IMR-90 (cell line): ENCODE data around the gene SLAMF7. TPM values are rescaled to one million over a fixed set of nuclear protein-coding genes. Genes with fewer than 3 reads are reported as not detected.

Experiments used
- ATAC-seq: fragments of 200-7000 bp; cut with Tn5 transposase; 2 replicates; pipeline ENCODE4 v1.9.1; 2020; ENCODE audit warnings: low read depth, mild to moderate bottlenecking, moderate library complexity
- BruUV-seq: library from RNA; stranded (reverse); fragments of 400-500 nt; replicated peaks from 2 replicates; lab custom pipeline; 2021; lab: Mats Ljungman, UMichigan
- CTCF ChIA-PET: fragments of 300-600 bp; formaldehyde crosslinking; extraction: SDS; loops from one replicate; lab custom pipeline; 2021; ENCODE audit warnings: antibody characterized with exemption; lab: Yijun Ruan, JAX
- POLR2A ChIA-PET: fragments of 300-600 bp; sonication (Branson Sonifier 250); formaldehyde crosslinking; loops from one replicate; lab custom pipeline; 2022; ENCODE audit warnings: antibody characterized with exemption; ENCODE audit not compliant: unreplicated experiment; lab: Charles Lee
- DNase-seq: peaks from one replicate; pipeline ENCODE4 v3.0.0; 2013
- H2AFZ ChIP-seq: replicated peaks from 2 replicates; pipeline ENCODE3; 2013; ENCODE audit warnings: low read length, mild to moderate bottlenecking; ENCODE audit not compliant: poor library complexity
- H2AK5ac ChIP-seq: 2 replicates; pipeline ENCODE4 v1.6.1; 2013; ENCODE audit warnings: low read depth, low read length, inconsistent platforms
- H2AK9ac ChIP-seq: replicated peaks from 2 replicates; pipeline ENCODE3; 2013; ENCODE audit warnings: mild to moderate bottlenecking, low read depth, low read length, moderate library complexity; ENCODE audit not compliant: poor library complexity
- H2BK120ac ChIP-seq: 2 replicates; pipeline ENCODE4 v1.6.1; 2013; ENCODE audit warnings: low read depth, low read length, inconsistent platforms
- H2BK15ac ChIP-seq: 3 replicates; pipeline ENCODE4 v1.6.1; 2013; ENCODE audit warnings: low read depth, low read length, inconsistent platforms
- H2BK20ac ChIP-seq: 2 replicates; pipeline ENCODE4 v1.6.1; 2013; ENCODE audit warnings: low read depth, mild to moderate bottlenecking, inconsistent platforms, low read length, moderate library complexity
- H2BK5ac ChIP-seq: 2 replicates; pipeline ENCODE4 v1.6.1; 2013; ENCODE audit warnings: mild to moderate bottlenecking, low read depth, low read length, inconsistent platforms; ENCODE audit not compliant: poor library complexity, severe bottlenecking
- H3K14ac ChIP-seq: replicated peaks from 2 replicates; pipeline ENCODE4 v1.6.1; 2013; ENCODE audit warnings: low read depth, low read length, inconsistent platforms
- H3K18ac ChIP-seq: 2 replicates; pipeline ENCODE4 v1.6.1; 2013; ENCODE audit warnings: low read depth, low read length, control low read depth
- H3K23ac ChIP-seq: 2 replicates; pipeline ENCODE4 v1.6.1; 2013; ENCODE audit warnings: low read depth, low read length, inconsistent platforms
- H3K27ac ChIP-seq: 2 replicates; pipeline ENCODE4 v1.5.1; 2013; ENCODE audit warnings: mild to moderate bottlenecking, control low read depth, low read length; ENCODE audit not compliant: insufficient read depth
- H3K27me3 ChIP-seq: 2 replicates; pipeline ENCODE4 v1.6.1; 2013; ENCODE audit warnings: low read length; ENCODE audit not compliant: control insufficient read depth, insufficient read depth
- H3K36me3 ChIP-seq: 2 replicates; pipeline ENCODE4 v1.6.1; 2013; ENCODE audit warnings: low read length, mixed read lengths; ENCODE audit not compliant: control insufficient read depth, insufficient read depth
- H3K4ac ChIP-seq: 2 replicates; pipeline ENCODE4 v1.6.1; 2013; ENCODE audit warnings: low read depth, low read length, inconsistent platforms
- H3K4me1 ChIP-seq: 2 replicates; pipeline ENCODE4 v1.6.1; 2013; ENCODE audit warnings: low read length, mixed read lengths; ENCODE audit not compliant: control insufficient read depth, insufficient read depth
- H3K4me2 ChIP-seq: 2 replicates; pipeline ENCODE4 v1.6.1; 2013; ENCODE audit warnings: low read depth, mild to moderate bottlenecking, control low read depth, low read length, moderate library complexity
- H3K4me3 ChIP-seq: 2 replicates; pipeline ENCODE4 v1.5.1; 2013; ENCODE audit warnings: low read depth, mild to moderate bottlenecking, control low read depth, low read length, moderate library complexity; ENCODE audit not compliant: insufficient read depth
- H3K56ac ChIP-seq: 2 replicates; pipeline ENCODE4 v1.6.1; 2013; ENCODE audit warnings: low read length, inconsistent platforms; ENCODE audit not compliant: insufficient read depth; ENCODE audit errors: extremely low read depth
- H3K79me1 ChIP-seq, 2 experiments: 2 replicates each; pipeline ENCODE4 v1.6.1; 2013; ENCODE audit warnings: low read length in 2 of 2, inconsistent platforms in 1 of 2, low read depth in 1 of 2
- H3K9ac ChIP-seq: 2 replicates; pipeline ENCODE4 v1.6.1; 2013; ENCODE audit warnings: low read depth, low read length, control low read depth
- H3K9me1 ChIP-seq: 2 replicates; pipeline ENCODE4 v1.6.1; 2013; ENCODE audit warnings: low read length, inconsistent platforms; ENCODE audit not compliant: insufficient read depth
- H3K9me3 ChIP-seq: 2 replicates; pipeline ENCODE4 v1.6.1; 2013; ENCODE audit warnings: low read length; ENCODE audit not compliant: control insufficient read depth, insufficient read depth
- H4K20me1 ChIP-seq: 2 replicates; pipeline ENCODE4 v1.6.1; 2013; ENCODE audit warnings: low read length, inconsistent platforms; ENCODE audit not compliant: insufficient read depth
- H4K5ac ChIP-seq: 2 replicates; pipeline ENCODE4 v1.6.1; 2013; ENCODE audit warnings: mild to moderate bottlenecking, low read depth, low read length, control low read depth
- H4K8ac ChIP-seq, 2 experiments: 2 replicates each; pipeline ENCODE4 v1.6.1; 2013; ENCODE audit warnings: low read depth in 2 of 2, low read length in 2 of 2, control low read depth in 1 of 2, inconsistent platforms in 1 of 2
- H4K91ac ChIP-seq: 2 replicates; pipeline ENCODE4 v1.6.1; 2013; ENCODE audit warnings: low read depth, low read length, inconsistent platforms; ENCODE audit not compliant: insufficient read depth
- CHD1 ChIP-seq: IDR thresholded peaks from 2 replicates; pipeline ENCODE4 v1.6.1; 2012; ENCODE audit warnings: low read depth, low read length, improper control_type of control experiment
- MAFK ChIP-seq: IDR thresholded peaks from 2 replicates; pipeline ENCODE4 v1.6.1; 2012; ENCODE audit warnings: low read depth, low read length, improper control_type of control experiment
- MAZ ChIP-seq: IDR thresholded peaks from 2 replicates; pipeline ENCODE4 v1.6.1; 2012; ENCODE audit warnings: low read depth, mild to moderate bottlenecking, low read length, improper control_type of control experiment, moderate library complexity, borderline replicate concordance
- MXI1 ChIP-seq: IDR thresholded peaks from 2 replicates; pipeline ENCODE4 v1.6.1; 2012; ENCODE audit warnings: low read depth, mild to moderate bottlenecking, low read length, moderate library complexity, borderline replicate concordance
- POLR2A ChIP-seq: IDR thresholded peaks from 2 replicates; pipeline ENCODE4 v1.6.1; 2012; ENCODE audit warnings: mild to moderate bottlenecking, low read depth, low read length
- RAD21 ChIP-seq: IDR thresholded peaks from 2 replicates; pipeline ENCODE4 v1.6.1; 2012; ENCODE audit warnings: low read length, improper control_type of control experiment
- SMC3 ChIP-seq: fragments of 150-350 bp; IDR thresholded peaks from 2 replicates; pipeline ENCODE4 v1.6.1; 2016; ENCODE audit warnings: low read depth, mild to moderate bottlenecking, antibody characterized with exemption, low read length, moderate library complexity
- WGBS, 2 experiments: methylation state at CpG; one replicate each; pipeline versions ENCODE4 v1.1.5 to v1.1.7; 2013; ENCODE audit warnings: missing lambda C conversion rate in 2 of 2; ENCODE audit not compliant: insufficient read length in 1 of 2; ENCODE audit errors: extremely low coverage in 2 of 2; 5-methylcytosine and 5-hydroxymethylcytosine counted together
- dilution Hi-C: fragments of 300-500 bp; cut with HindIII; formaldehyde crosslinking; loops from one replicate; pipeline ENCODE4 v1.14.3; 2018; ENCODE audit warnings: low sequenced_read_pairs; ENCODE audit not compliant: unreplicated experiment
- in situ Hi-C: fragments of 300-500 bp; cut with MboI; formaldehyde crosslinking; loops from 3 replicates; pipeline ENCODE4 v1.14.3; 2019; ENCODE audit warnings: low sequenced_read_pairs, inconsistent platforms, mixed read lengths
- intact Hi-C: fragments of 100-400 bp; cut with micrococcal nuclease; formaldehyde crosslinking; loops from 2 replicates; pipeline ENCODE4 v1.10.0; 2022
- polyA plus RNA-seq, 3 experiments: library from polyadenylated mRNA; depleted of rRNA; stranded (reverse); fragments of >200 nt; gene quantifications; 2 replicates each; pipeline ENCODE4 v1.2.3, GENCODE V29; 2012; ENCODE audit warnings: low replicate concordance in 1 of 3
- total RNA-seq: library from RNA; depleted of rRNA; stranded (reverse); fragments of >200 nt; gene quantifications from 2 replicates; pipeline ENCODE4 v1.2.3, GENCODE V29; 2012
- TF ChIP-seq, protein P1 (sequence below): fragments of 150-350 bp; IDR thresholded peaks from 2 replicates; pipeline ENCODE4 v1.6.1; 2017; ENCODE audit warnings: mild to moderate bottlenecking, antibody characterized with exemption, low read length, low read depth

Gene SLAMF7
- total and polyA plus RNA-seq, 2 of the 4 experiments (the other 2 are of a cell fraction) = not detected

DNA sequence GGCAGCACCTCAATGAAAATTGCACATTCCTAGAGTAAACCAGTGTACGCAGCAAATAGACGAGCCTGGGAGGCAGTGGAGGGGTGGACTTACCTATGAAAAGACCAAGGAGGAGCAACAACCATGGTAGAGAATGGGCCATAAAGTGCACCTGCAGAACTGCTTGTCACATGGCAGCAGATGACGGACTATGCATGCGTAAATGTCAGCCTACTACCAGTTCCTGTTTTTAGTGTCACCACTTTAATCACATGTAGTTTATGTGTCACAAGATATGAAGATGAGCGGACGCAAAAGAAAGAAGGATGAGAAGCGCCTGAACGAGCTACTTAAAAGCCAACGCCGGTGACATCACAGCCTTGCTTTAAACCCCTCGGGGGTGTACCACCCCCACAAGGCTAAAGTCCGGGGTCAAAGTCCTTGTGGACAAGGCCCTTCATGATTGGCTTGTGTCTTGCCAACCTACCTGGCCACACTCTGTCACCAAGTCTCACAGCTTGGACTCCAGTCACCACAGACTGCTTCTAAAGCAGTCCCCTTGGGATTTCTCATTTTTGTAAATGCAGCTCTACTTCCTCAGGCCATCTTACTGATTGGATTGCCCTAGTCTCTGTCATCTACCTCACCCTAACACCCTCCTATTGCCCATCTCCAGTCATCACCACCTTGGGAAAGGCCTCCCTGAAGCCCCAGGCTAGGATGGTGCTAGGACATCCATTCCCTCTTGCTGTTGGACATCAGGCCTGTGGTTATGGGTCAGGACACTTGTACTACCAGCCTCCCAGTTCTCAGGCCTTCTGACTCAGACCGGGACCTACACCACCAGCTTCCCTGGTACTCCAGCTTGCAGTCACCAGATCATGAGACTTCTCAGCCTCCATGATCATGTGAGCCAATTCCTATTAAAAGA, 50.9 kb downstream of the SLAMF7 start:
- no TSS peak for BruUV-seq
- no peak overlapping the region for H4K8ac ChIP-seq
- WGBS, 2 experiments = 10% methylated on average over 2 of the region's 13 CpGs; no CpG with 5 or more reads in 1 of the 2 experiments
- H3K36me3 ChIP-seq = no peaks in the 10 kb centered on the region
- in situ Hi-C loops = no loop called here
- TF ChIP-seq SMC3 (no peak), MAFK (no peak), POLR2A (no peak), MXI1 (no peak), RAD21 (no peak), MAZ (no peak), CHD1 (no peak)
- TF ChIP-seq, protein P1, sequence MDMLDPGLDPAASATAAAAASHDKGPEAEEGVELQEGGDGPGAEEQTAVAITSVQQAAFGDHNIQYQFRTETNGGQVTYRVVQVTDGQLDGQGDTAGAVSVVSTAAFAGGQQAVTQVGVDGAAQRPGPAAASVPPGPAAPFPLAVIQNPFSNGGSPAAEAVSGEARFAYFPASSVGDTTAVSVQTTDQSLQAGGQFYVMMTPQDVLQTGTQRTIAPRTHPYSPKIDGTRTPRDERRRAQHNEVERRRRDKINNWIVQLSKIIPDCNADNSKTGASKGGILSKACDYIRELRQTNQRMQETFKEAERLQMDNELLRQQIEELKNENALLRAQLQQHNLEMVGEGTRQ = no peak
- H2BK15ac ChIP-seq = no peak overlapping the region
- dilution Hi-C loops = no loop called here
- no peaks in the 10 kb centered on the region for H3K4me1 ChIP-seq
- H3K4me3 ChIP-seq = no peak overlapping the region
- ATAC-seq (no peak), DNase-seq (no peak)
- no peak overlapping the region for H3K56ac ChIP-seq
- no peak overlapping the region for H2BK5ac ChIP-seq
- no peaks in the 10 kb centered on the region for H3K27me3 ChIP-seq
- no peaks in the 10 kb centered on the region for H4K20me1 ChIP-seq
- H3K27ac ChIP-seq = no peak overlapping the region
- no peaks in the 10 kb centered on the region for H3K79me1 ChIP-seq
- no peak overlapping the region for H3K18ac ChIP-seq
- no peak overlapping the region for H2AFZ ChIP-seq
- H3K9me3 ChIP-seq = no peaks in the 10 kb centered on the region
- no peak overlapping the region for H2AK9ac ChIP-seq
- no peak overlapping the region for H3K4me2 ChIP-seq
- H4K91ac ChIP-seq = no peak overlapping the region
- no peak overlapping the region for H4K5ac ChIP-seq
- POLR2A ChIA-PET = no interaction called here
- H3K9ac ChIP-seq = no peak overlapping the region
- H3K23ac ChIP-seq = no peak overlapping the region
- no peak overlapping the region for H2AK5ac ChIP-seq
- no peak overlapping the region for H3K4ac ChIP-seq
- intact Hi-C loops = no loop called here
- CTCF ChIA-PET = interaction anchor here (0.5 kb wide), 1 partner anchor 35 kb away, joined by 3 read pairs; no protein-coding TSS in a partner anchor
- H3K9me1 ChIP-seq = no peaks in the 10 kb centered on the region
- no peak overlapping the region for H3K14ac ChIP-seq
- no peak overlapping the region for H2BK120ac ChIP-seq
- no peak overlapping the region for H2BK20ac ChIP-seq
